Measurements from ENCODE around the gene SUSD3. TPM values are rescaled to one million over a fixed set of nuclear protein-coding genes. Genes with fewer than 3 reads are reported as not detected.

Gene SUSD3
- polyA plus RNA-seq, 4 donors = 8.5 to 10.3 (median 10.2) TPM

DNA sequence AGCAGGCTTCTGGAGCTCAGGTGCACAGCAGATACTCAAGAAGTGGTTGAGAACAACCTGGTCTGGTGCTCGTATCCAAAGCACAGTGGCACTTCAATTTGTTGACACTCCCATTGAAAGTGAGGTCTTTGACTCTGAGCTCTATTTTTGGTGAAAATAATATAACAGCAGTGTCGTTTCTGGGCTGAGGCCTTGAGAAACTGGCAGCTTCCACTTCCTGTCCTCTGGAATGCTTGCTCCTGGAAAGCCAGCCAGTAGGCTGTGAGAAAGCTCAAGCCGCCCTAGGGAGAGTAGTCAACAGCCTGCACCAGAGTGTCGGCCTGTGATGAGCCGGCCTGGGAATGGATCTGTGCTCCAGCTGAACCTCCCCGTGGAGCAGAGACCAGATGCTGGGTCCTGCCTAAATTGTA is 6.8 kb upstream of the SUSD3 start:
- no peak for DNase-seq (ENCODE audit: low read depth in 4 of 4, low spot score in 2 of 4)

DNA sequence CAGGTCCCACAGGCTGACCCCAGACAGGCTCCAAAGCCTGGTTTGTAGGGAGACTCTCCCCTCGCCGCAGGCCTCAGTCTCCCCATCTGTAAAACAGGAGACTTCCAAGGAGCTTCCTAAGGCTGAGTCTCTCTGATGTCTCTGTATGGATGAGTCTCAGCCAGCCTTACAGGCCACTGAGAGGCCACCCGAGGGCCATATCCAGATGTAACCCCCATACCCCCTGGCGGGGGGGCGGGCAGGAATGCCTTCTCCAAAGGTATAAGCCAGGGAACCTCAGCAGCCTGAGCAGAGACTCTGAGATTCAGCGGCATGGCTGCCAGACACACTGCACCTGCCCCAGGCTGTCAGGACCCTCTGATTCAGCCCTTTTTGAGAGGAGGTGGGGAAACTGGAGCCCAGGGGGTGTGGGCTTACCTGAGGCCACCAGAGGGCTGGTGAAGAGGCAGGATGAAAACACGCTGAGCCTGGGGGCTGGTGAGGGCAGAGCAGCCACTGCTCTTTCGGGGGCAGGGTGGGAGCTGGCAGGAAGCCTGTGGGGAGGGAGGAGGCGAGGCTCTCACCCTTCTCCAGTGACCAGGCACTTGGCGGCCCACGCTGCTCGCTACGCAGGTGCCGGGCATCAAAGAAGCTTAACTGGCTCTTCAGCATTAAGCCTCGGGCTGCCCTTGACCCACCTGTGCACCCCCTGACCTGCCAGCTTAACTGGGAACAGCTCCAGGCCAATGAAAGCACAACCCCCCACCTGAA is 5.5 kb upstream of the SUSD3 start:
- no peak for DNase-seq (ENCODE audit: low read depth in 4 of 4, low spot score in 2 of 4)

DNA sequence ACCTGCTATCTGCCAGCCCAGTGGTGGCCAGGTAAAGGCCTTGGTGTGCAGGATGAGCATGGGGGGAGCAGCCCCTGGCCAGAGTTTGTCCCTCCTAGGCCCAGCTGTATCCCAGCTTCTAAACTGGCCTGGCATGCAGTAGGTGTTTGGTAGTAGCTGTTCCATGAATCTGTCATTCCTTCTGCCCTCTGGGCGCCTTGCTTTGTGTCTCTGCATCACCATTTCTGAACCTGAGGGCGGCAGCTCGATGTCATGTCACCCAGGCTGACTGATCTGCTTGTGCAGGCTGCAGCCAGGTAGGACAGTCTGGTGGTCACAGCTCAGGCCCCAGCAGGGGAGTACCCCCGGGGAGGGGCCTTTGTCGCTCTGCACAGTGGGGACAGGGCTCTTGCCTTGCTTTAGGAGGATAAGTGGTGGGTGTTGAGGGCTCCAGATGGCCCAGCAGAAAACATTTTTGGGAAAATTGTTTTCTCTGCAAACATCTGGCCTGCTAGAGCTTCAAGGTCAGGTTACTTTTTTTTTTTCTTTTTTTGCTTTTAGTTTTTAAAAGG is 4.6 kb upstream of the SUSD3 start:
- DNase-seq (ENCODE audit: low read depth in 4 of 4, low spot score in 2 of 4) = no peak

DNA sequence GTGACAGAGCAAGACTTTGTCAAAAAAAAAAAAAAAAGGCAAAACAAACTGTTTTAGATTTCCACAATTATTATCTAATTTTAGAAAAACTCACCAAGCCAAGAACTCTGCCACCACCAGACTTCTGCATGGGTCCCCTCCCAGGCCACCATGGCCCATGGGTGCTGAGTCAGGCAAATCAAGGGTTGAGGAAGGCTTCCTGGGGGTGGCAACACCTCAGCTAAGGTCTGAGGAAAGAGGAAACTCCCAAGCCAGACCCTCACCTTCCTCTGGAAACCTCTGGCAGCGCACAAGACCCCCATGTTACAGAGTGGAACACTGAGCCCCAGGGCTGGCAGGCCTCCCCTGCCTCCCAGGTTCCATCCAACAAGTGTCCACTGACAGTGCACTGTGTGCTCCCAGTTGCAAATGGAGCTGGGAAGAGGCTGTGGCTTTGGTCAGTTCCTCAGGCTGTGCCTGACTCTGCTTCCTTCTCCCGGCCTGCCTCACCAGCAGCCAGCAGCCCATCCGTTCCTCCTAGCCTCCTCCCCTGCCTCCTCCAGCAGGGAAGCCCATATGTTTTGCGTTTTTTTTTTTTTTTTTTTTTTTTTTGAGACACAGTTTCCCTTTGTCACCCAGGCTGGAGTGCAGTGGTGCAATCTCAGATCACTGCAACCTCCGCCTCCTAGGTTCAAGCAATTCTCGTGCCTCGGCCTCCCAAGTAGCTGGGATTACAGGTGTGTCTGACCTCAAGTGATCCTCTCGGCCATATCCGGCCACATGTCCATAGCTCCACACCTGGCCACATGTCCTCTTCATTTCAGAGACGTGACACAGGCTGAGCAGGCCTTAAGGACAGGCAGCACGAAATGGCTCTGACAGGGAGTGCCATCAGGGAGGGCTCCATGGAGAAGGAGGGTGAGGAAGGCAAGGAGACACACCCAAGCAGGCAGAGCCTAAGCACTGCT is 3.5 kb upstream of the SUSD3 start:
- DNase-seq (ENCODE audit: low read depth in 4 of 4, low spot score in 2 of 4) = no peak

DNA sequence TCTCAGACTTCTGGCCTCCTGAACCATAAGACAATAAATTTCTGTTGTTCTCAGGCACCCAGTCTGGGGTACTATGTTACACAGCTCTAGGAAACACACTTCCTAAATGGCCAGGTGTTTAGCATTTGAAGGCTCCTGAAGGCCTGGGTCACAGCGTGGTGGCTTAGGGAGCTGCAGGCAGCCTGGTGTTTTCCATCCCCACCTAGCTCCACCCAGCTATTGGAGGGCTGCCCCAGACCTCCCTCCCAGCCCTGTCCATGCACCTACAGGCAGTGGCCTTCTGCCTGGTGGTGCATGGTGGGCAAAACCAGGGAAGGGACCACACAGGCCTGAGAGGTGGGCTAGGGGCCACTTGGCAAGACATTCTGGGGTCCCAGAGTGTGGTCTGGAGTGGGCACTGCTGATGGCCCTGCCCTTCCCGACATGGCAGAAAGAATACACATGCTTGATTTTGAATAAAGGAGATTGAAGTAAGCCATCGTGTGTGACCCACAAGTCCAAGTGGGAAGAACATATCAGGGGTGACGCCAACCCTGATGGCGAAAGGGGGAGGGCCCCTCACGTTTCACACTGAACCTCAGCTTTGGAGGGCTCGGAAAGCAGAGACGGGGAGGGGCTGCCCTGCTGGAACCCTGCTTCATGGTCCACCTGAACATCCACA is 1.3 kb upstream of the SUSD3 start:
- DNase-seq (ENCODE audit: low read depth in 4 of 4, low spot score in 2 of 4) = no peak

DNA sequence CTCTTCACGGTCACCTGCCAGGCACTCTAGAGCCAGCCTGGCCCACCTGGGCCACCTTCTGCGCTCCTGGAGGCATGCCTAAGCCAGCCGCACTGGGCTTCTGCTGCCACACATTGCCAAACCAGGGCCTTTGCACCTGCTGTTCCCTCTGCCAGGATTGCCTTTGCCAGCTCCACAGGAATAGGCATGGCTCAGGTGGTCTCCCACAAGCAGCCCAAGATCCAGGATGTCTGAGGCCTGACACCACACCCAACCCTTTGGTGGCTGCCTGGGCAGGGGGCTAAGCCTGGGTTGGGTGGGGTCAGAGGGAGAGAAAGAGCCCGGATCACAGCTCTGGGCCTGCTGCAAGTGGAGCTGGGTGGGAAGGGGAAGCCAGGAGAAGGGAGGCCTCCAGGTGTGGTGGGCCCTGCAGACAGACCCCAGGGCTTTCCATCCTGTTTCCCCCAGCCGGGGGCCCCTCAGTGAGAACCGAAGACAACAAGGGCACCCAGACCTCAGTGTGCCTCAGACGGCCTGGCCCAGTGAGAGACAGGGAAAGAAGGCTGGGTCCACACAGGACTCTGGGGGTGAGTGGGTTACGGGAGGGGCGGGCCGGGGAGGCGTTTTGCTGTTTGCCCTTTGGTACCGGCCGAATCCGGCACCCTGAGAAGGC is 672 bp upstream of the SUSD3 start:
- no peak for DNase-seq (ENCODE audit: low read depth in 4 of 4, low spot score in 2 of 4)

DNA sequence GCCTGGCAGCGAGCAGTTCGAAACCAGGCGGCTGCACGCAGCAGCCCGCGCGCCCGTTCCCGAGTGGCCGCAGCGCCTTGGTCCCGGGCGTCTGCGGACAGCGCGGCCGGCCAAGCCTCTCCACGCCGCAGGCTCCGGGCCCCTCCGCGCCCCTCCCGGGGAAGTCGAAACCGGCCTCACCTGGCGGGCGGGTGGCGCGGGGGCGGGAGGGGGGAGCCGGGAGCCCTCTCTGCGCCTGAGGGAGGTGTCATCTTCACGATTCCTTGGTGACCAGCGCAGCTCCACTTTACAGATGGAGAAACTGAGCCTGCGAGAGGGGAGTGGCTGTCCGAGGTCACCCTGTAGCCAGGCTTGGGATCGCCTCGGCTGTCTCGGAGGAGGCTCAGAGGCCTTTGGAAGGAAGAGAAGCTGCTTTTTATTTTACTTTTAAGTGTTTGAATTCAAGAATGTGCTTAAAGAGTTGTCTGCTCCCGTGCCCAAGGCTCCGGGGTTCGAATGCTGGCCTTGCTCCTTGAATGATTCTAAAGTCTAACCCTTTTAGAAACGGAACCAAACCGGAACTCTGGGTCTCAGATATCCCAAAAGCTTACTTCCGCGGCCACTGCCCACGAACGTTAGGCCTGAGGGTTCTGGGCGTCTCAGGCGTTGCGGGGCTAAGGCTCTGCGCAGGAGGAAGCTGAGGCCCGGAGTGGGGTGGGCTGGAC is 662 bp downstream of the SUSD3 start:
- DNase-seq (ENCODE audit: low read depth in 4 of 4, low spot score in 2 of 4) = no peak

DNA sequence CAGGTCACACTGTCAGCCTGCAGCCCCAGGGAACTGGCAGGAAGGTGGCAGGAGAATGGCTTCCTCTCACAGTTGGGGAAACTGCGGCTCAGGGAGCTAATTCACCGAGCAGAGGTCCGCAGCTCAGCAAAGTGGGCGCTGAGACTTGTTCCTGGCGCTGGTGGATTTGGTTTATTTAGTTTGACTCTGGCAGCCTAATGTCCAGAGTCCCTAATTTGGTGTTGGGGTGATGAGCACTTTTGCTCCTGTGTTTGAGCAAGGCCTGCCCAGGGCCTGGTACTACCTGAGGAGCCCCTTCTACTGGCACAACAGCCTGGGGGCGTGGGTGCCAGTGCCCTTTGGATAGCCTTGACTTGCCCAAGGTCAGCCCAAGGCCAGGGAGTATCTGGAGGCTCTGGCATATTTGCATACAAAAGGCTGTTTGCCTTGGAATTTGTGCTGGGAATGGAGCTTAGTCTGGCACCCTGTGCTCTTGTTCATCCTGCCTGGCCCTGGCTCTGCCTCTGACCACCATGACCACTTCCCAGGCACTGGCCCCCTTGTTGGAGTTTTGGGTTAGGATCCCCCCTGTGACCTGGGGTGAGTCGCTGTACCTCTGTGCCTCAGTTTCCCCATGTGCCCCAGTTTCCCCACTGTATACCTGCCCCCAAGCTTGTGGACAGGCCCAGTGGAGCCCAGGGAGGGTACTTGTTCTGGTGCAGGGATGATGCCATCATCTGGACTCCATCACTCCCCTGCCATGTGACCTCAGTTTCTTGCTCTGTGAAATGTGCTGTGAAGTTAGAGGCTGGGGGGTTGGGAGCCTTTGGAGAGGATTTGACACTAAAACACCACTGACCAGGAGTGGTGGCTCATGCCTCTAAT is 1.4 kb downstream of the SUSD3 start:
- DNase-seq (ENCODE audit: low read depth in 4 of 4, low spot score in 2 of 4) = no peak

DNA sequence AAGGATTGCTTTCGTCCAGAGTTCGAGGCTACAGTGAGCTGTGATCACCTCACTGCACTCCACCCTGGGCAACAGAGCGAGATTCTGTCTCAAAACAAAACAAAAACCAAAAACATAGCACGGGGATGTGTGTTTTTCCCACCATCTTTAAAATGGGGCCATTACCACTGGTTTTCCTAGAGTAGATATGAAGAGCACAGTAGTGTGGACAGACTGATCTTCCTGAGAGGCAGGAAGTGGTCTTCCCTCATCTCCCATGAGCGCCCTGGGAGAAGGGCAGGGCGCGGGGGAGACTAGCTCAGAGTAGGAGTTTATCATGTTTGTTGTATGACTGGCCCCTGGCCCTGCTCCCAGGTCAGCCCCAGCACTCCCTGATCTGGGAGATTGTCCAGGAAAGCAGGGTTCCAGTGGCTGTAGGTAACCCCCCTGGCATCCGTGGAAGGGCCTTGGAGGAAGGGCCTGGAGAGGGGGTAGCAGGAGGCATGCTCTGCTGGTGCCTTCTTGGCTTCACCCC is 2.3 kb downstream of the SUSD3 start:
- DNase-seq (ENCODE audit: low read depth in 4 of 4, low spot score in 2 of 4) = no peak

DNA sequence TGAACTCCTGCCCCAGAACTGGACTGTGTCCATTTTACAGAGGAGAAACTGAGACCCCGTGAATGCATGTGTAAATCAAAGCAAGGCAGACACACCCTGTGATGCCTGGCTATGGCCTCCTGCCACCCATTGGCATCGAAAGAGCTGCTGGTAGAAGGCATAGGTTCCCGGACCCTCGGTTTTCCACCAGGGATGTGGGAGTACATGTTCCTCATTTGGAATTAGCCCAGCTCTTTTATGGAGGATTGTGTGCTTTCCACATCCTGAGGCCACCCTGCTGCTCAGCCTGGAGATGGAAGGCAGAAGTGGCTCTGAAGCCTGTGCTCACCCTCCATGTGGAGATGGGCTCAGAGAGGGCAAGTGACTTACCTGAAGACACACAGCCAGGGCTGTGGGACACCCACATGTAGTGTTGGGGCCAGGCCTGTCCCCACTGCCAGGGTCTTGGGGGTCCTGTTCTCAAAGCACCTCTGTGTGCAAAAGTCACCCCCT is 2.8 kb downstream of the SUSD3 start:
- no peak for DNase-seq (ENCODE audit: low read depth in 4 of 4, low spot score in 2 of 4)

DNA sequence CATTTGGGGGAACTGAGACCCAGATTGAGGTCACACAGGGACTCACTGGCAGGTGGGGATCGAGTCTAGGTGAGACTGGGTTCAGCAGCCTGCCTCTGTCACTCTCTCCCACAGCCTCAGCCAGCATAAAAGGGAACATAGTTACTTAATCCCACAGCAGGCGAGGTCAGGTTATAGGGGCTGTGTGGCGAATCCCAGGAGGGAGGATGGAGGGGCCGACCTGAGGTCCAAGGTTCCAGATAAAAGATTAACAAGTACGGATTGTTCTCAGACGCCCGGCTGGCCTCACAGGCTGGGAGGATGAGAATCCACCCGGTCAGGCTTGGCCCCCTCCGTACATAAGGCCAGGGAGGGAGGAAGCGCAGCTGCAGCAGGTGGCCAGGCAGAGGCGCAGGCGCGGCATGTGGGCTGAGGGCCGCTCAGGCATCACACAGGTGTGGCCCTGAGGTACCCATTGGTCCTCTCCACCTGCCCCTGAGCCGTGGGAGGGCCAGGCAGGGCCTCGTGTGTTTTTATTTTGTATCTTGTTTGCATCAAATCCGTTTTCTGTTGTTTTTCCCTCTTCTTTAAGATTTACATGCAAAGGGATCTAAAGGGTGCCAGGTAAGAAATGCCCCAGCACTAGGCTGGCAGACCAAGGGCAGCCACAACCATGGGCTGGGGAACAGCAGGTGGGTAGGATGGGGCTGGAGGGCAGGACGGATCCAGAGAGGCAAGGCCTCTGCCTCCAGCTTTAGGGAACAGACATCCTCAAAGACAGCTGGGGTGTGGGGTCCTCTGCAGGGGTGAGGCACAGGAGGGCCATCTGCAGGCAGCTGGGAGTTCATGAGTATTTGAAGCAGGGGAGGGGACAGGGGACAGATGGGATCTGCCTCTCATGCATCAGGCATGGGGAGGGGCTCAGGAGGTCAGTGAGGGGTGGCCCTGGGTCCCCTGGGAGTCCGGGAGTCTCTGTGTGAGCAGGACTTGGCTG is 3.6 kb downstream of the SUSD3 start:
- no peak for DNase-seq (ENCODE audit: low read depth in 4 of 4, low spot score in 2 of 4)

DNA sequence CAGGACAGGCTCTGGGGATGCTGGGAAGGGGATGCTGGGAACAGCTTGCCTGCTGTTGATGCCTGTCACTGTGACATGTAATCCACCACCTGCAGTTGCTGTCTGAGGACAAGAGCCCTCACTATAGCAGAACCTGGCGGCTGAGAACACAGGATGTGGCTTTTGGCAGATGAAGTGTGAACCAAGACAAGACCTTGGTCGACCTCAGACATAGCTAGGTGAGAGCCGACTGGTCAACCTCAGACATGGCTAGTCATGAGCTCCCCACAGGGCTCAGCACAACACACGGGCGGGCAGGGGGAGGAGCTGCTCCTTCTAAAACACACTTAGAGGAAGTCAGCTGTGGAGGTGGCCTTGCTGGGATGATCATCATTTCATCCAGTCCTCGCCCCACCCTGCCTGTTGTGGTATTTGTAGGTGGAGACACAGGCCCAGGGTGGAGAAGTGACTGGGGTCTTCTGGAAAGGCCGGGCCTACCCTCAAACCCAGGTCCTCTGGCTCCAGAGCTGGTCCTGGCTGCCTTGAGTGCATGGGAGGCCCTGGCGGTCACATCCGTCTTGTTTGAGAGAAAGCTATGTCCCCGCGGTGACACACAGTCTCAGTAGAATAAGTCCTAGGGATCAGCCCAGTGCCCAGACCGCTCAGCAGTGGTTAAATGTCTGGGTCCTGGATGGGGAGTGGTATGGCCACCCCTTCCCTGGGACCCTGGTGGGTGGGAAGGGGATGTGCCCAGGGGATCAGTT is 6.1 kb downstream of the SUSD3 start:
- no peak for DNase-seq (ENCODE audit: low read depth in 4 of 4, low spot score in 2 of 4)

DNA sequence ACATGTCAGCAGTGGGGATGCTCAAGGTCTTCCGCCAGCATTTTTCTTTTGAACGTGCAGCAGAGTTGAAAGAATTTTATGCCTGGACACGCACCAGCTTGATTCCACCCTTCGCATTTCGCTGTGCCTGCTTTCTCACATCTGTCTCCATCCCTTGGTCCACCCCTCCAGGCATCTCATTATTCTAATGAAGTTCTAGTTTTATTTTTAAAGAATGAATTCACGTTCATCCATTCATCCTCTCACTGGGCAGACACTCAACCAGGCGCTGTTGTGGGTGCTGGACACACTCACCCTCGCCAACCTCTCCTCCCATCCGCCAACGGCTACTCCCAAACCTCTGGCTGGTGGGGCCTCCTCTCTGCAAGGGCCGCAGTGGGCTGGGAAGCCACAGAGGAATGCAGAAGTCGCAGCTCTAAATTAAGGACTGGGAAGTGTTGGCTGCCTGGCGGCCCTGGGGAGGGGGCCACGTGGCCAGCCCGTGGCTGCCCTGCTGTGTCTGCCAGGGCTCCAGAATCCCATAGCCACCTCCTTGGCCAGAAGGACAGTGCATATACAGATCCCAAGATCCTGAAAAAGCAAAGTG is 6.7 kb downstream of the SUSD3 start:
- DNase-seq (ENCODE audit: low read depth in 4 of 4, low spot score in 2 of 4) = no peak

DNA sequence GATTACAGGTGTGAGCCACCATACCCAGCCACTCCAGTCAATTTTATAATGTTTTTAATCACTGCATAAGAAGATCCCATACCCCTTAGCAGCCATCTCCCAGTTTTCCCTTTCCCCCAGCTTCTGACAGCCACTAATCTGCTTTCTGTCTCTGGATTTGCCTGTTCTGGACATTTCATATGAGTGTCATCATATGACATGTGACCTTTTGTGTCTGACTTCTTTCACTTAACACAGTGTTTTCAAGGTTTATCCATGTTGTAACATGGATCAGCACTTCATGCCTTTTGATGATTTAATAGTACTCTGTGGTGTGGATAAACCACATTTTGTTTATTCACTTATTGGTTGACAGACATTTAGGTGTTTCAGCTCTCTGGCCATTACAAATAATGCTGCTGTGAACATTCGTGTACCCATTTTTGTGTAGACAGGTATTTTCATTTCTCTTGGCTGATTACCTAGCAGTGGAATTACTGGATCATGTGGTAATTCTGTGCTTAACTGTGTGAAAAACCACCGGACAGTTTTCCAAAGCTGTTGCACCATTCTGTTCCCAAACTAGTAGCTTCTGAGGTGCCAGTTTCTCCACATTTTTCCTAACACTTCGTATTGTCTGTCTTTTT is 8.6 kb downstream of the SUSD3 start:
- DNase-seq (ENCODE audit: low read depth in 4 of 4, low spot score in 2 of 4) = no peak

DNA sequence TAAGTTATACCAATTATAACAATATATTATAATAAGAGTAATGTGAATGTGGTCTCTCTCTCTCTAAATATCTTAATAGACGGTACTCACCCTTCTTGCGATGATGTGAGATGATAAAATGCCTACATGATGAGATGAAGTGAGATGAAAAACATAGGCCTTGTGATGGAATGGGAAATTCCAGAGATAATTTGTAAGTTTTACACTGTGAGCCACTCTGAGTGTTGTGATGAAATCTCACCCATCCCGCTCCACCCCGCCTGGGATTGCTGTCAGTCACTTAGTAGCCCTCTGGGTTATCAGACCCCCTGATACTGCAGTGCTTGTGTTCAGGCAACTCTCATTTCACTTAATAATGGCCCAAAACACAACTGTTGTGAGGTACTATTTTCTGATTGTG is 10.5 kb downstream of the SUSD3 start:
- no peak for DNase-seq (ENCODE audit: low read depth in 4 of 4, low spot score in 2 of 4)

DNA sequence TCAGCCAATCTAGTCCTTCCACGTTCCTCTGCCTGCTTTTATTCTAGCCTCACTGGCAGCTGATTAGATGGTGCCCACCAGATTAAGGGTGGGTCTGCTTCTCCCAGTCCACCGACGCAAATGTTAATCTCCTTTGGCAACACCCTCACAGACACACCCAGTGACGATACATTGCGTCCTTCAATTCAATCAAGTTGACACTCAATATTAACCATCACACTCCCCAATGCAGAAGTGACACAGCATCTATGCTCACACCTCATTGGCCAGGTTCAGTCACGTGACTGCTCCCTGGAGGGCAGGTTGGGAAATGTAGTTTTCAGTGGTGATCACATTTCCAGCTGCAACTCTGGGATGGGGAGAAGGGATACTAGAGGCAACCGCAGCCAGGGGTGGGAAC is 13.0 kb downstream of the SUSD3 start:
- DNase-seq (ENCODE audit: low read depth in 4 of 4, low spot score in 2 of 4) = no peak
